Astrocyte (in vitro differentiated cells and primary cell): Measurements from ENCODE around the gene IQCK.

Source experiments
- CTCF ChIP-seq: IDR thresholded peaks from 2 replicates; pipeline ENCODE4 v1.5.1; 2011; ENCODE audit warnings: low read depth, mild to moderate bottlenecking, inconsistent platforms, low read length, moderate library complexity; ENCODE audit not compliant: insufficient read depth
- EZH2 ChIP-seq: IDR thresholded peaks from 2 replicates; pipeline ENCODE4 v1.6.1; 2012; ENCODE audit warnings: mild to moderate bottlenecking, low read length, inconsistent platforms; ENCODE audit not compliant: insufficient read depth

DNA sequence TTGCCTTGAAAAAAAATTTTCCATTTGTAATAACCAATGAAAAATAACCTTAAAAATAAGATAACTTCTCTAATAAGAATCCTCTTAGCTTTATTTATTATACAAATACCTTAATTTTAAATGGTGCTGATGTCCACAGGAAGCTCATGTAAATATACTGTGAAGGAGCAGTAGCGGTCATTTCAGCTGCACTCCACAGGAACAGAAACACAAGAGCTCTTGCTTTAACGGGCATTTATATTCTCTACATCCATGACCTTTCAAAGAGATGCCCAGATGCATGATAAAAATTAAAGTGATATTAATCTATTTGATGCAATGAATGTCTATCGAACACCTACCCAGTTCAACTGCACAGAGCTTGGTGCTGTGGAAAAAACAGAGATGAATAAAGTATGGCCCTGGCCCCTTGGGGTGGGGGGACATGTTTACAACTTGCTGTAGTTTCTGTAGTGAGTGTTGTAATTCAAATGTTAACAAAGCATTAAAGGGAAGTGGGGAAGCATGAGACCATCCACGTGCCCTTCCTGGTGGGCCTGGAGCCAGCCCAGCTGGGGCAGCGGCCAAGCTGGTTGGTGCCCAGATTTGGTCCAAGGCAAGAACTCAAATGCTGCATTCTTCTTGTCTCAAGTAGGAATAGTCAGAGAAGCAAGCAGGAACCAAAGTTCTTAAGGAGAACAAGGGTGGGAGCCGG is 47.9 kb downstream of the IQCK start:
- TF ChIP-seq CTCF (no peak), EZH2 (no peak)
